C4-2B (cell line): Measurements from ENCODE around the gene PACSIN1.

Experiments
- H3K27ac ChIP-seq: fragments of 450-650 bp; 2 replicates; pipeline ENCODE4 v1.5.1; 2017
- ZFX ChIP-seq: fragments of 450-650 bp; IDR thresholded peaks from 2 replicates; pipeline ENCODE4 v1.6.1; 2017
- TF ChIP-seq, protein P1 (sequence below): fragments of 450-650 bp; conservative IDR thresholded peaks from 2 replicates; pipeline ENCODE4 v1.5.1; 2017; ENCODE audit warnings: mild to moderate bottlenecking

Gene PACSIN1

DNA sequence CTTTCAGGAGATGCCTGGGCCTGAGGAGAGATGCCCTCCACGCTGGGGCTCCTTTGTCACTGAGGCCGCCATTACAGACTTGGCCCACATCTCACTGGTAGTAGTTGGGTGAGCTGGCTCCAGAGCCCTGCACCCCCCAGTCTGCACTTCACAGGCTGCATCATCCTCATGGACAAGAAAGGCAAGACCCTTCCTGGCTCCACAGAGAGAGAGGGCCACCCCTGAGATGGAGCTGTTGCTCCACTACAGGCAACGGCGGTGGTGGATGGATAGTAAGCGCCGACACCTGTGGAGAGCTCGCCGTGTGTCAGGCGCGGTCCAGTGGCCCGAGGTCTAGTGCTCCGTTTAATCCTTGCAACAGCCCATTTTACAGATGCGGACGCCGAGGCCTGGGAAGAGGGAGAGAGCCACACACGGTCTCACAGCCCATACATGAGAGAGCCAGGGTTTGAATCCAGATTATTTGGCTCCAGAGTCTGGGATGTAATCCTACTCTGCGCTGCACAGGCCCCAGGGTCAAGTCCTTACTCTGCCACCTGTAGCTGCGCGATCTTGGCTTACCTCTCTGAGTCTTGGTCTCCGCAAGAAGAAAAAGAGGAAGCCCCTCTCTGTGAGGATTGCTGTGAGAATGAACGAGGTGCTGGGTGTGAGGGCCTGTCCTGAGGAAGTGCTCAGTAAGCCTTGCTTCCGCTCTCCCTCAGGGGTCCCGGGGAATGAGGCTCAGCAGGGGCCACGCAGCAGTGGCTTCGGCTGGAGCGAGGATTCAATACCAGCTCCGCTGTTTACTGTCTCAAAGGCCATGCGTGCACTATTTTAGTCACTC lies 55.8 kb downstream of the PACSIN1 start:
- TF ChIP-seq ZFX: no peak
- TF ChIP-seq, protein P1, sequence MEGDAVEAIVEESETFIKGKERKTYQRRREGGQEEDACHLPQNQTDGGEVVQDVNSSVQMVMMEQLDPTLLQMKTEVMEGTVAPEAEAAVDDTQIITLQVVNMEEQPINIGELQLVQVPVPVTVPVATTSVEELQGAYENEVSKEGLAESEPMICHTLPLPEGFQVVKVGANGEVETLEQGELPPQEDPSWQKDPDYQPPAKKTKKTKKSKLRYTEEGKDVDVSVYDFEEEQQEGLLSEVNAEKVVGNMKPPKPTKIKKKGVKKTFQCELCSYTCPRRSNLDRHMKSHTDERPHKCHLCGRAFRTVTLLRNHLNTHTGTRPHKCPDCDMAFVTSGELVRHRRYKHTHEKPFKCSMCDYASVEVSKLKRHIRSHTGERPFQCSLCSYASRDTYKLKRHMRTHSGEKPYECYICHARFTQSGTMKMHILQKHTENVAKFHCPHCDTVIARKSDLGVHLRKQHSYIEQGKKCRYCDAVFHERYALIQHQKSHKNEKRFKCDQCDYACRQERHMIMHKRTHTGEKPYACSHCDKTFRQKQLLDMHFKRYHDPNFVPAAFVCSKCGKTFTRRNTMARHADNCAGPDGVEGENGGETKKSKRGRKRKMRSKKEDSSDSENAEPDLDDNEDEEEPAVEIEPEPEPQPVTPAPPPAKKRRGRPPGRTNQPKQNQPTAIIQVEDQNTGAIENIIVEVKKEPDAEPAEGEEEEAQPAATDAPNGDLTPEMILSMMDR: no peak
- H3K27ac ChIP-seq: no peak overlapping the region

DNA sequence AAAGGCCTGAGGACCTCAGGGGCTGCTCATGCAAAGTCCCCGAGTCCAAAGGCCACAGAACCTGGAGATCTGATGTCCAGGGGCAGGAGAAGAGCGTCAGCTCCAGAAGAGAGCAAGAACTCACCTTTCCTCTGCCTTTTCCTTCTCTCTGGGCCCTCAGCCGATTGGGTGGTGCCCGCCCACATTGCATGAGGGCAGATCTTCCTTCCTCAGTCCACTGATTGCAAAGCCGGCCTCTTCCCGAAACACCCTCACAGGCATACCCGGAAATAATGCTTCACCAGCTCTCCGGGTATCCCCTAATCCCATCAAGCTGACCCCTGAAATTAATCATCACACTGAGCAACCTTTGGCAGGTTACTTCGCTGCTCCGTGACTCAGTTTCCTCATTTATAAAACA lies 56.9 kb downstream of the PACSIN1 start:
- TF ChIP-seq, protein P1: no peak
- TF ChIP-seq ZFX: no peak
- no peak overlapping the region for H3K27ac ChIP-seq

DNA sequence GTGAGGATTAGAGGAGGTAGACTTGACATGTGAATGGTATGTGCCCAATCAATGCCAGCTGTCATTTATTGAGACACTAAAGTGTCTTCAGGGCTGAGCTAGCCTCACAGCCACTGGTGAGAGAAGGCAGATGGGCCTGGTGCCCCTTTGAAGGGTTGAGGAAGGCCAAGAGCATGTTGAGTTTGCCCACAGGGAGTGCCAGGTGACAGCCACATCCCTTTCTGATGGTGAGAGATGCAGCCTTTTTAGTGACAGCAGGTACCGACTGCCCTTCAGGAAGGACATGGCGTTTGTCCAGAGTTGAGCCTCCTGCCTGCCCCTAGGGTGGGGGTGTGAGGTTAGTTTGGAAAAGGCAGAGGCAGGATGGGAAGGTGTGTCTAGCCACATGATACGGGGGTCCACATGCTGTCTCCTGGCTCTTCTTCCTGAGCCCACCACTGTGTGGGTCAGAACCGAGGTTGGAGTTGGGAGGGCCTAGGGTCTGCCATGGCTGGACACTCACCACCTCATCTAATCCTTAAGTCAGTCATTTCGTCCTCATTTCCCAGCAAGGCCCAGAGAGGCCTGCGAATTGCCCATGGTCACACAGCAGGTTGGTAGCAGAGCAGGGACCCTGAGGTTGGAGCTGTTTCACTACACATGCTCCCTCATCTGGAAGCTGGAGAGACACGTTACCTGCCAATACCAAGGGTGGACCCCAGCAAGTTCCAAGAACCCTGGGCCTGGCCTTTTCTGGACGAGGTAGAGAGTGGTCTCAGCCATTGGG lies 57.7 kb downstream of the PACSIN1 start:
- H3K27ac ChIP-seq: no peak overlapping the region
- TF ChIP-seq, protein P1: no peak
- TF ChIP-seq ZFX: no peak

DNA sequence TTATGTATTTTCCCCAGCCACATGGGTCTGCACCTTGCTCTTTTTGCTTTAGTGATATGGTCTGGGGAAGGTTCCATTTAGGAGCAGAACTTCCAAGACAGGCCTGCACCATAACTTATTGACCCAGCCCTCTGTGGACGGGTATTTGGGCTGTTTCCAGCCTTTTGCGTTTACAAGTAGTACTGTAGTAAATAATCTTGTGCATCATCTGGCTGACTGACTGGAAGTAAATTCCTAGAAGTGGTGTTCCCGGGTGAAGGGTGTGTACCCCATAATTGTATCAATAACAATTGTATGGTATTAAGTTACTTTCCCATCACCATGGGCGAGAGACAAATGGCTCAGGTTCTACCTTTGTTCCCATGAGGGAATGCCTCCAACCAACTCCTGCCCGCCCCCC lies 58.6 kb downstream of the PACSIN1 start:
- H3K27ac ChIP-seq: no peak overlapping the region
- TF ChIP-seq, protein P1: no peak
- no peak for TF ChIP-seq ZFX

DNA sequence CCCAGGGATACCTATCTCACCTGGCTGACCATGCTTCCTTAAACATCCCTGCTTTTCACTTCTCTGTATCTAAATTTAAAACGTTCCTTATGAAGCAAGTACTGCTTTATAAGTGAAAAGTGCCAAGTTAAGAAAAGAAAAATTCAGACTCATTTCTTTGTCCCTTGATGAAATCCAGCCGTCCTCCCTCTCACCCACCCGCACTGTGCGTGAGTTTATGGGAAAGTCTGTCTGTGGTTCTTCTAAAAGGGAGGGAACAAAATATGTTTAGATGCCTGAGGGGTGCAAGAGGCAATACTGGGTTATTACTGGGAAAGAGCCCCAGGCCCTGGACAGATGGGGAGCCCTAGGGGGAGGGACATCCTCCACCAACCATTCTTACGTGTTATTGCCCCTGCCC lies 59.1 kb downstream of the PACSIN1 start:
- TF ChIP-seq, protein P1: no peak
- no peak for TF ChIP-seq ZFX
- no peak overlapping the region for H3K27ac ChIP-seq

DNA sequence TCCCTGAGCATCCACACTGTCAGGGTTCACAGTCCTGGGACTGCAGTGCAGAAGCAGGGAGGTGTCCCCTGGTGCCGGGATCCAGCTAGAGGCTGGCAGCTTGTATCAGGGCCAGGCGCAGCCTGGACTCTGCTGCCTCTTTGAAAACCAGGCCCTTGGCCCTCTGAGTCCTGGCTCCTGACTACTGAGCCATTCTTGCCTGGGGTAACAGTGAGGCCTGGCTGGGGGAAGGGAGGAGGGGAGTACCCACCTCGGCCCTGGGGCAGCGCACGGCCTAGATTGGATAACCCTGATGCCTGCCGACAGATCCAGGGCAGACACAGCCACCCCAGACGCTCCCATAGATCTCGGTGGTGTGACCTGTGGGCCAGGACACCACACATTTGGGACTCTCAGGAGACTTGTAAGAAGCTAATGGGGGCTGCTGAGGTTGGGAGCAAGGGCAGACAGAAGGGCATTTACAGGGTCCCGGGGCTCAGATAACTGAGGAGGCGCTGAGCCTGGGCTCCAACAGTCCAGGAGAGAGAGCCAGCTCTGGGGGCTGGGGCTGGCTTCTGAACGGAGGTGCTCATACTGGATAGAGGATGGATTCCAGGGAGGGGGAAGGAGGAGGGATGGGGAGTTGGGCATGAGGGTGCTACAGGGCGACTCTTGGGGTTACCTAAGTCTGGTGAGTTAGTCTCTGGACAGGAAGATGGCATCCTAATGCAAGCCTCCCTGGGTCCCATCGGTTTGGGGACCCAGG lies 59.7 kb downstream of the PACSIN1 start:
- TF ChIP-seq, protein P1: no peak
- no peak for TF ChIP-seq ZFX
- no peak overlapping the region for H3K27ac ChIP-seq
